NT2/D1 (cell line): ENCODE data around the gene TSPOAP1.
A peak's percentile ranks its signal among the peaks of the same experiment; 100 is the strongest.

ENCODE experiments used
- DNase-seq: peaks from one replicate; pipeline ENCODE4 v3.0.0-alpha.2; 2011; ENCODE audit warnings: low read depth, low spot score
- H3K27me3 ChIP-seq: 2 replicates; pipeline ENCODE4 v1.6.0; 2011; ENCODE audit warnings: mild to moderate bottlenecking; ENCODE audit not compliant: insufficient read length, insufficient read depth
- H3K36me3 ChIP-seq: 2 replicates; pipeline ENCODE4 v1.6.1; 2011; ENCODE audit warnings: mild to moderate bottlenecking, low read length, mixed read lengths; ENCODE audit not compliant: insufficient read depth, insufficient read length
- H3K4me1 ChIP-seq: 2 replicates; pipeline ENCODE4 v1.5.1; 2011; ENCODE audit not compliant: insufficient read depth, insufficient read length
- H3K4me3 ChIP-seq: 2 replicates; pipeline ENCODE4 v1.5.1; 2011; ENCODE audit warnings: low read depth; ENCODE audit not compliant: insufficient read length
- H3K9ac ChIP-seq: 2 replicates; pipeline ENCODE4 v1.6.0; 2011; ENCODE audit warnings: low read depth; ENCODE audit not compliant: insufficient read length
- H3K9me3 ChIP-seq: 2 replicates; pipeline ENCODE4 v1.5.1; 2011; ENCODE audit warnings: mild to moderate bottlenecking, low read length; ENCODE audit not compliant: insufficient read depth
- SUZ12 ChIP-seq: IDR thresholded peaks from 2 replicates; pipeline ENCODE4 v1.6.1; 2011; ENCODE audit not compliant: insufficient read length, insufficient read depth; ENCODE audit errors: extremely low read depth
- YY1 ChIP-seq: IDR thresholded peaks from 2 replicates; pipeline ENCODE4 v1.6.1; 2011; ENCODE audit not compliant: insufficient read length, insufficient read depth
- ZNF274 ChIP-seq: IDR thresholded peaks from 2 replicates; pipeline ENCODE4 v1.6.1; 2011; ENCODE audit warnings: mild to moderate bottlenecking, low read depth, low read length

Gene TSPOAP1

DNA sequence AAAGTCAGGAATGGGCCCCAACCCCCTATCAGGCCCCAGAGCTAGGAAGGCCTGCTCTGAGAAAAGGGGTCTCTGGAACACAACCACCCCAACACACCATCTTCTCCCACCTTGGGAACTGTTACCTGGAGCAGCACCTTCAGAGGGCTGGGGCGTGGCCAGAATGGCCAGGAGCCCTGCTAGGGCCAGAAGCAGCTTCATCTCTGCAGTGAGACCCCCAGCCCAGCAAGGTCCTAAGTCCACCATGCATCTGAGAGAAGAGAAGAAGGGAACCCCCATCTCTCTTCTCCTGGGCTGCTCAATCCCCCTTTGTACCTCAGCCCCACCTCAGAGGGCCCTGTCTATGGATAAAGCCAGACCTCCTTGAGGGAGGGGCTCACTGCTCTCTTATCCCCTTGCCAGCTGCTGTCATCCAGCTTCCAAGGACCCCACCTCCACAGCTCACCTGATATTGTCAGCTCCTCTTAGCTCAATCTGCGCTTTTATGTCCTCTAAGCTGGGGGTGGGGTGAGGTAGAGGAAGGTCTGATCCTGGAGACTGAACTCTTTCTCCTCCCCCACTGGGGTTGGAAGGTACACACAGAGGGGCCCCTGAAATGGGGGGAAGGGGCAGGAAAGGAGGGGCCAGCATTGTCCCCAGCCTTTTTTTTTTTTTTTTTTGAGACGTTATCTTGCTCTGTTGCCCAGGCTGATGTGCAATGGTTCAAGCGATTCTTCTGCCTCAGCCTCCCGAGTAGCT is 47.9 kb downstream of the TSPOAP1 start, which contains the start of gene MPO:
TSS of gene MPO (minus strand) at position 456 of the 738 bp plus-strand sequence. CDS start at position 279, 177 bp downstream.
- no peak within 1 kb of the TSS for H3K9ac ChIP-seq
- H3K36me3 ChIP-seq: no peaks in the 10 kb centered on the region
- H3K4me1 ChIP-seq: peaks cover 7% of the 10 kb centered on the region
- TF ChIP-seq ZNF274 (no peak), SUZ12 (no peak), YY1 (no peak)
- DNase-seq: no peak
- H3K9me3 ChIP-seq: no peaks in the 10 kb centered on the region
- no peak within 1 kb of the TSS for H3K4me3 ChIP-seq
- no peaks in the 10 kb centered on the region for H3K27me3 ChIP-seq

DNA sequence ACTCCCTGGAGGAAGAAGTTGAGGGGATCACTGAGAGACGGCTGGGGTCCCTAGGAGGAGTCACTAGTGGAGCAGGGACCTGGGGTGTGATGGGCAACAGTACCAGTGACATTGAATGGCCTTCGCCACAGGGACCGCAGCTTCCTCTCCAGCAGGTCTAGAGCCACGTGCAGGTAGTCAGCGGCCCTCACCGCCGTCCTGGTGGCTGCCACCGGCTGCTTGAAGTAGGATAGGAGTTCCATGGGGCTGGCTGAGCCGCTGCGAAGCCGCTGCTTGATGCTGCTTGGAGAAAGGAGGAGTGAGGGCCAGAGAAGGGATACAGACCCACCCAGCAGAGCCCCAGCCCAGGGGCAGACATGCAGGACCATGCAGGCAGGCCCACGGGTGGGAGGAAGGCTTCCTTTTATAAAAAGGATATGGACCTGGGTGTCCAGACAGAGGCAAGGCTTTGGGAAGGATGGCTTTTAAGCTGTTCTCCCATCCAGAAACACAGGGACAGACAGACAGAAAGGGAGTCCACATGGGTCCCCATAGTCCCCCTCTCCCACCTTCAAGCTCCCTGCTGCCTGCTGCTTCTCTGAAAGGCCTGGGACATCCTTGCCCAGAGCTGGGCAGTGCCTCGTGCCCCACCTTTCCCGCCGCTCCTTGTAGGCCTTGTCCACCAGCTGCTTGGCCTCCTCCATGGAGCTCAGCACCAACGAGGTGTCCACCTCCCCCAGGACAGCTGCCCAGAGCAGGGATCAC is 48.7 kb downstream of the TSPOAP1 start:
- no peaks in the 10 kb centered on the region for H3K27me3 ChIP-seq
- no peak for TF ChIP-seq SUZ12
- H3K4me1 ChIP-seq: peaks cover 7% of the 10 kb centered on the region
- H3K36me3 ChIP-seq: no peaks in the 10 kb centered on the region
- DNase-seq: no peak
- no peak overlapping the region for H3K4me3 ChIP-seq
- no peak overlapping the region for H3K9ac ChIP-seq
- no peaks in the 10 kb centered on the region for H3K9me3 ChIP-seq

DNA sequence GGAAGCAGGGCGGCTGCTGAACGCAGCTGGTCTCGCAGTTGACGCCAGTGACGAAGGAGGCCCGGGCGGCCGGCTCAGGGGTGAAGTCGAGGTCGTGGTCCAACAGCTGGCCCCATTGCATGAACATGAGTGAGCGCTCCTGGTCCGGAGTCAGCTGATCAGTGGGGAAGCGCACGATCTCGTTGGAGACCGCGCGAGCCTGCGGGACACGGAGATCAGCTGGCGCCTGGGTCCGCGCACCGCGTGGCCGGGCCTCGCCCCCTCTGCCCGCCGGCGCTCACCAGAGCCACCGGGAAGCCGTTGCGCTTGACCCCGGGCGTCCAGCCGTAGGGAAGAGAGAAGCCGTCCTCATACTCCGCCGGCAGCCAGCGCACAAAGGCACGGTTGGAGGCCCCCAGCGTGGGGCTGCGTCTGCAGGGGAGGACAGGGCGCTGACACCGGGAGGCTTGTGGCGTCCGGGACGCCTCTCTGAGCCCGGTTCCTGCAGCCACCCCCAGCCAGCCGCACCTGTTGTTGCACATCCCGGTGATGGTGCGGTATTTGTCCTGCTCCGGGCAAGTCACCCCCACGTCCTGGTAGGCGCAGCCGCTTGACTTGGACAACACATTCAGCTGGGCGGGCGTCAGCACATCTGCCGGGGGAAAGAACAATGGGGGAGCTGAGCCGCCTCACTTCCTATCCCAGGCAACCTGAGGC is 49.4 kb downstream of the TSPOAP1 start:
- H3K4me3 ChIP-seq: no peak overlapping the region
- no peaks in the 10 kb centered on the region for H3K9me3 ChIP-seq
- H3K36me3 ChIP-seq: no peaks in the 10 kb centered on the region
- no peak for DNase-seq
- no peaks in the 10 kb centered on the region for H3K27me3 ChIP-seq
- H3K4me1 ChIP-seq: peaks cover 5% of the 10 kb centered on the region
- H3K9ac ChIP-seq: no peak overlapping the region
- TF ChIP-seq SUZ12: no peak
- no peak for TF ChIP-seq YY1
- TF ChIP-seq ZNF274: no peak

DNA sequence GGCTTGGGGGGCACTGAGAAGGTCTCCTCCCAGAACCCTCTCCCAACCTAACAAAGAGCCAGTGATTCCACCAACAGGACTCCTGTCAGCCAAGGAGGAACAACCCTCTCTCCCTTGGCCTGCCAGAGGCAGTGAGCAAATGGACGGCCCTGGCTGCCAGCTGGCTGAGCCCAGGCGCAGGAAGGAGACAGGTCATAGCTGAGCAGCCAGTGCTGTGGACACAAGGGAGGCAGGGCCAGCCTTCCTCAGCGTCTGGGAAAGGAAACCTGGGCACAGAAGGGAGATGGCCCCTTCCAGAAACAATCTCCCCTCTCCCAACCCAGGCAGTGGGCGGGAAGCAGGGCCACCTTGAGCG is 50.0 kb downstream of the TSPOAP1 start:
- Histone ChIP-seq H3K36me3 (no peaks in the 10 kb centered on the region), H3K9me3 (no peaks in the 10 kb centered on the region), H3K4me3 (no peak overlapping the region), H3K27me3 (no peaks in the 10 kb centered on the region), H3K9ac (no peak overlapping the region), H3K4me1 (peaks cover under 1% of the 10 kb centered on the region)
- TF ChIP-seq ZNF274 (no peak), YY1 (no peak), SUZ12 (no peak)
- DNase-seq: no peak

DNA sequence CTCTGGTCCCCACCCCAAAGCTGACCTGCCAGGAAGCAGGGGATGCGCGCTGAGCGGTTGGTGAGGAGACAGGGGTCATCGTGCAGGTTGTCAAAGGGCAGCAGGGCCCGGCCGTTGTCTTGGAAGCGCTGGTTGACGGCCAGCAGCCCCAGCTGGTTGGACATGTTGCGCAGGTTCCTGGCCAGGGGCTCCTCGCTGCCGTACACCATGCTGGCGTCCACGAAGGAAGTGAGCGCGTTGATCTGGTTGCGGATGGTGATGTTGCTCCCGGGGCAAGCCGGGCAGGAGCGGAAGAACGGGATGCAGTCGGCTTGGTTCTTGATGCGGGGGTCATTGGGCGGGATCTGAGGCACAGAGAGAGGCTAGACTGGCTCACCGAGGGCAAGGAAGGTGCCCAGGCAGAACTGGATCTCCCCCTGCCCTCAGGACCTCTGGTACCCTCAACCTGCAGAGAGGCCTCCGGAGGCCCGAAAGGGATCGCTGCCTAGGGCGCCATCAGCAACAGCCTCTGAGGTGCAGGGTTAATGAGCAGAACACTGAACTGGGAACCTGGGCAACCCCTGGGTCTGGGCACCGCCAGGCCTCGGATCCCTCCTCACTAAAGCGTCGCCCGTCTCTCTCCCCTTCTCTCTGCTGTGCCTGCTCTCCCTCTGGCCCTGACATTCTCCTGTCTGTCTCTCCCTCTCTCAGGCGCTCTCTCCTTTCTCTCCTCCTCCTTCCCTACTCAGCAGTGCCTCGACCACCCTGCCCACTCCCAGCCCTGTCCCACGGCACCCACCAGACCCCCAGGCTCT is 50.6 kb downstream of the TSPOAP1 start:
- H3K4me3 ChIP-seq: no peak overlapping the region
- H3K9ac ChIP-seq: no peak overlapping the region
- TF ChIP-seq SUZ12 (no peak), ZNF274 (no peak), YY1 (no peak)
- no peaks in the 10 kb centered on the region for H3K36me3 ChIP-seq
- no peaks in the 10 kb centered on the region for H3K27me3 ChIP-seq
- DNase-seq: no peak
- no peaks in the 10 kb centered on the region for H3K4me1 ChIP-seq
- no peaks in the 10 kb centered on the region for H3K9me3 ChIP-seq

DNA sequence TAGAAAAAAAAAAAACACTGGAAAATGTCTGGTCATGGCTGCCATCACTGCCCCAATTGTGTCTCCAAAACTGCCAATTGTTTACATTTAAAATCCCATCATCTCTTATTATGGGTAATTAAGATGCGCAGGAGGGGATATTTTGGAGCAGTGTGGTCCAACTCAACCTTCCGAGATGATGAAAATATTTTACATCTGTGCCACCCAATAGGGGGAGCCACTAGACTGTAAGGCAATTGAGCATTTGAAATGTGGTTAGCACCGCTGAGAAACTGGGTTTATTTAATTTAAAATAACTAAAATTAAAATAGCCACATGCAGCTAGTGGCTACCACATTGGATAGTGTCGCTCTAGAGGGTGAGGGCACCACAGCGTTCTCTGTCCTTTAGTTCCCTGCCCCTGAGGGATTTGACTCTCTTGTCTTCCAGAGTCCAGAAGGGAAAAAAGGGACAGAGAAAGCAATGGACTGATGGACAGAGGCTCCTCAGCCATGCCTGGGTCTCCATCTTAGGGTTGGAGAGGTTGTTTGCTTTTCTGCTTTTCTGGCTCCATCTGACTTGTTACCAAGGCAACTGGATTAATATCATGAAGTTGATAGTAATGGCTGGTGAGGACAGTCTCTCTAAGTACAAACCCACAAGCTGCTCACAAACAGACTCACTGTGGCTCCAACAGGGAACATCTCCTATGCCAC is 51.3 kb downstream of the TSPOAP1 start:
- no peak overlapping the region for H3K4me3 ChIP-seq
- H3K27me3 ChIP-seq: no peaks in the 10 kb centered on the region
- no peak for TF ChIP-seq ZNF274
- no peak for TF ChIP-seq YY1
- no peak for TF ChIP-seq SUZ12
- H3K36me3 ChIP-seq: no peaks in the 10 kb centered on the region
- H3K9me3 ChIP-seq: no peaks in the 10 kb centered on the region
- H3K4me1 ChIP-seq: no peaks in the 10 kb centered on the region
- no peak overlapping the region for H3K9ac ChIP-seq
- DNase-seq: peak; percentile 9
